PFSK-1 (cell line): ENCODE measurements around the gene C22orf15.

Experiments
- FOXP2 ChIP-seq: optimal IDR thresholded peaks from 2 replicates; pipeline ENCODE3; 2011; ENCODE audit warnings: borderline replicate concordance, control low read depth, inconsistent platforms; ENCODE audit not compliant: insufficient read depth; ENCODE audit errors: extremely low read length, extremely low read depth
- POLR2AphosphoS5 ChIP-seq: IDR thresholded peaks from 2 replicates; pipeline ENCODE4 v1.6.1; 2012; ENCODE audit warnings: low read depth, mild to moderate bottlenecking, control low read depth, low read length, moderate library complexity
- REST ChIP-seq, 2 experiments: IDR thresholded peaks; 2 replicates each; pipeline versions ENCODE4 v1.6.1 to v1.8.0; 2011 to 2012; ENCODE audit warnings: low read depth in 2 of 2, low read length in 2 of 2, control low read depth in 1 of 2, inconsistent platforms in 1 of 2, mild to moderate bottlenecking in 1 of 2, moderate library complexity in 1 of 2; ENCODE audit not compliant: insufficient read depth in 1 of 2
- SIN3A ChIP-seq: IDR thresholded peaks from 2 replicates; pipeline ENCODE4 v1.6.1; 2012; ENCODE audit warnings: mild to moderate bottlenecking, low read length, moderate library complexity, borderline replicate concordance; ENCODE audit not compliant: insufficient read depth
- TAF1 ChIP-seq: IDR thresholded peaks from 2 replicates; pipeline ENCODE4 v1.6.1; 2012; ENCODE audit warnings: low read length, control low read depth, borderline replicate concordance; ENCODE audit not compliant: insufficient read depth

Gene C22orf15

GRCh38 chr22:23801886-23802377 lies 39.1 kb downstream of the C22orf15 start:
- no peak for TF ChIP-seq SIN3A
- TF ChIP-seq TAF1: no peak
- TF ChIP-seq FOXP2: no peak
- TF ChIP-seq POLR2AphosphoS5: no peak
- no peak for TF ChIP-seq REST (IDR thresholded peaks at IDR 0.05; ENCODE audit: insufficient read depth in 1 of 2, low read depth in 2 of 2, low read length in 2 of 2)

GRCh38 chr22:23803001-23803819 lies 40.4 kb downstream of the C22orf15 start:
- TF ChIP-seq SIN3A (no peak), FOXP2 (no peak), TAF1 (no peak), POLR2AphosphoS5 (no peak), REST (IDR thresholded peaks at IDR 0.05; ENCODE audit: insufficient read depth in 1 of 2, low read depth in 2 of 2, low read length in 2 of 2) (no peak)

DNA sequence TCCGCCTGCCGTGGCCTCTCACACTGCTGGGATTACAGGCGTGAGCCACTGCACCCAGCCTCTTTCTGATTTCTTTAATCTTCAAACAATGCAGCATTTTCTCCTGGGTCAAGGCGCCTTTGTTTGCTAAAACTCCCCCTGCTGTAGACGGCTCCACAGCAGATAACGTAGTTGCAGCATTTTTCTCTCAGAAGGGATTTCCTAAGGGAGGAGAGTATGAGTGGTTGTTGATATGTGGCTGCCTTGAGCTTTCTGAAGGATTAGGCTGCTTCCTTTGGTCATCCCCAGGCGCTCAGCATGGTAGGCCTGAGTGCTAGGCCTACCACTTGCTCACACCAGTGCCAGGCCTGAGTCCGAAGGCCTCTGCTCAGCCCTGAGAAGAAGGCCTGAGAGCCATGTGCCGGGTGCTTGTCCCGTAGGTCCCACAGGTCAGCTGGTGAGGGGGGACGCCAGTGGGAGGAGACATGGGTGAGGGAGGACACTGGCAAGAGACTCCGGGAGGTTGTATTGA lies 42.0 kb downstream of the C22orf15 start:
- no peak for TF ChIP-seq TAF1
- no peak for TF ChIP-seq FOXP2
- TF ChIP-seq REST (IDR thresholded peaks at IDR 0.05; ENCODE audit: insufficient read depth in 1 of 2, low read depth in 2 of 2, low read length in 2 of 2): no peak
- no peak for TF ChIP-seq POLR2AphosphoS5
- no peak for TF ChIP-seq SIN3A

DNA sequence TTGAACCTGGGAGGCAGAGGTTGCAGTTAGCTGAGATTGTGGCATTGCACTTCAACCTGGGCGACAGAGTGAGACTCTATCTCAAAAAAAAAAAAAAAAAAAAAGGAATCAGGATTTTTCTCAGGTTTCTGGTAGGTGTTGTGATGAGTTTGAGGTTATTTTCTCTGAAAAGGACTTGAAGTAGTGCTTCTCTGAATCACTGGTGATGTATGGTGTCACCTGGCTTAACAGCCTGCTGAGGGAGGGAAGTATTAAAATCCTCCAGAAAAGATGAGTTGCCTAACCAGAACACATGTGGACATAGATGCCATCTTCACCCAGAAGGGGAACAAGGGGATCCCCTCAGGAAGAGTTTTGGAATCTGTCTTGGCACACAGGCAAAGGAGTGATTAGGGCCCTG lies 44.0 kb downstream of the C22orf15 start:
- TF ChIP-seq REST (IDR thresholded peaks at IDR 0.05; ENCODE audit: insufficient read depth in 1 of 2, low read depth in 2 of 2, low read length in 2 of 2): no peak
- no peak for TF ChIP-seq TAF1
- TF ChIP-seq FOXP2: no peak
- no peak for TF ChIP-seq POLR2AphosphoS5
- no peak for TF ChIP-seq SIN3A
